Endometrium (tissue), 2 donors: ENCODE measurements around the gene ADAMTS18.
A peak's percentile ranks its signal among the peaks of the same experiment; 100 is the strongest.

ENCODE experiments used
- FAIRE-seq: peaks from 2 replicates; lab custom pipeline; 2012; peaks lifted over from hg19 to GRCh38; lab: Jason Lieb, UNC
- donor health status: control.
- donor health status: control.

ADAMTS18 gene

DNA sequence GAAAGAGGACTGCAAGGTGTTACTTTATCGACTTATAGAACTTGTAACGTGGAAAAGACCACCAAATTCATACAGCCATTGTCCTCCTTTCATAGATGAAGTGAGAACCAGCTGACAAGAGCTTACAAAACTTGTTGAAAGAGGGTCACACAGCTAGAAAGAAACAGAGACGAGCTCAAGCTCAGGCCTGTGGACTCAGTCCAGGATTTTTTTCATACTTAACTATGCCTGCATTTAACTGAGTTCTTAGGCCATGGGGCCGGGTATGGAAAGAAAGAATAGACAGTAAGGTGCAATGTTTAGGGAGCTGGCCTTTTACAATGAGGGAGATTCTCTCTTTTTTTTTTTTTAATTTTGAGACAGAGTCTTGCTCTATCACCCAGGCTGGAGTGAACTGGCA lies 106.1 kb downstream of the ADAMTS18 start:
- FAIRE-seq = no peak

- FAIRE-seq = no peak
Measured at GRCh38 chr16:77328274-77328673, 106.6 kb downstream of the ADAMTS18 start.

DNA sequence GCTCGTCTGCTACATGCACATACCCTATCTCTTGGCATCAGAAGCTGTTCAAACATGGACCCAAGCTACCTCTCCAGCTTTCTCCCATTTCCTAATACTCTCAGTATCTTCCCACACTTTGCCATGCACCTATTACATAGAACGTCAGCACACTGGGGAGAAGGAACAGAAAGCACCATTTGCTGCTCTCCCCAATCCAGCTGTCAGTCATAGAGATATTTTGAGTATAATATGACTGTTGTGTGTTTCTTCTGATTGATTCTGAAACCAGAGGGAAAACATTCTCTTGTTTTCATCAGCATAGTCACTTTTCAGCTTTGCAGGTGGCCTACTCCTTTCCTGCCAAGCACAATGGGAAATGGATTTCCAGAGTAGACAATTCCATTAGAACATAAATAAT lies 107.1 kb downstream of the ADAMTS18 start:
- FAIRE-seq = no peak

- FAIRE-seq = no peak
Measured at GRCh38 chr16:77324729-77325128, 110.1 kb downstream of the ADAMTS18 start.

DNA sequence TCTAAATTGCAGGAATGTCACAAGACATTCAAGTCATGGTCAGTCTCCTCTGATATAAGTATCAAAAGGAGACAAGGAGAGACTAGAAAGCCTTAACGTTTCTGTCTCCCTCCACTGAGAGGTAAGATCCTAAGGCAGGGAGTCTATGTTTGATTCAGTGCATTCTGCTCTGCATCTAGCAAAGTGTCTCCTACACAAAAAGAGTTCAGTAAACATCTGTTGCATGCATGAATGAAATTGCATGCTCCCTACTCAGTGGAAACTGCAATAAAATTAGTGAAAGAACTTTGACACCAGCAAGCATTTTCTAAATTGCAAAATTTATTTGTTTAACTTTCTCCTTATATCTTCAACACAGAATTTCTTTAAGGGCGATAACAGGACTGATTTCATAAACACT lies 111.1 kb downstream of the ADAMTS18 start:
- no peak for FAIRE-seq

DNA sequence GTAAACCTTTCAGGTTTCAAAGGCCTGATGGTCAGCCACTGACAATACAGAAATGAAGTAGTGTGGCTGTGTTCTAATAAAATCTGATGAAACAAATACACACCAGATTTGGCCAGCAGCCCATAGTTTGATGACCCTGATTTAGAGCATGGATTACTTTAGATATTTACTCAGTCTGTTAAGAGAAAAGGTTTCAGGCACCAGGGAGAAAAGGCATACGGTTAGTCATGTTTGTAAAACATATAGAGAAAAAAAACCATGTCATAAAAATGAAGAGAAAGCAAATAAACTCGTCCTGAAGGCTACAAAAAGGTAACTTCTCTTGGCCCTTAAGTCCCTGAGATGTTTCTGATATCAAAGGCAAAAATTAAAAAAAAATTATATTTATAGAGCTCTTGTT lies 112.1 kb downstream of the ADAMTS18 start:
- no peak for FAIRE-seq

DNA sequence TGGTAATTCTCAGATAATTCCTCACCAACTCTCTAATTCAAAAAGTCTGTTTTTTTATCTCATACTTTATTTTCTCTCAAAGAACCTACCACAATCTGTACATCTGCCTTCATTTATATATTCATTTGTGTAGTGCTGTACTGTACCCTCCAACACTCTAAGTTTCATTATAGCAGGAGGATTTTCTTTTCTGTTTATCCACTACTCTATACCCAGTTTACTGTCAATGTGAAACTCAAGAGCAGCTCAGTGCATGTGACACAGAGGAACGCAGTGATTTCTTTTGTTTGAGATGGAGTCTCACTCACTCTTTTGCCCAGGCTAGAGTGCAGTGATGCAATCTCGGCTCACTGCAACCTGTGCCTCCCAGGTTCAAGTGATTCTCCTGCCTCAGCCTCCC lies 117.8 kb downstream of the ADAMTS18 start:
- FAIRE-seq = no peak

- FAIRE-seq = no peak
Measured at GRCh38 chr16:77310877-77311276, 124.0 kb downstream of the ADAMTS18 start.

DNA sequence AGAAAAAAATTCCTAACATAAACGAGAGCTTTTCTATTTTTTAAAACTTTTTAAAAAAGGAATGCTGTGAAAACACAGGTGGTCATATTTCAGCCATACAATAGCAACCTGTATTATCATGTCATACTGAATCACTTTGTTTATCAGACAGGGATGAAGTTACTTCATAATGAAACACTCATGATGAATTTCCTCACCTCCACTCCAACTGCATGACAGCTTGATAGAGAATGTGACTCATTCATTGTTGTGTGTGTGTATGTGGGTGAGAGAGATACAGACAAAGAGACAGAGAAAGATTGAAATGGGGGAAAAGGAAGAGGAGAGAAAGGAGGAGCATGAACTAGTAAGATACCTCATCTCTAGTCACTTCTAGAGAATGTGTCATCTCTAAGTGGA lies 126.7 kb downstream of the ADAMTS18 start:
- FAIRE-seq = no peak

DNA sequence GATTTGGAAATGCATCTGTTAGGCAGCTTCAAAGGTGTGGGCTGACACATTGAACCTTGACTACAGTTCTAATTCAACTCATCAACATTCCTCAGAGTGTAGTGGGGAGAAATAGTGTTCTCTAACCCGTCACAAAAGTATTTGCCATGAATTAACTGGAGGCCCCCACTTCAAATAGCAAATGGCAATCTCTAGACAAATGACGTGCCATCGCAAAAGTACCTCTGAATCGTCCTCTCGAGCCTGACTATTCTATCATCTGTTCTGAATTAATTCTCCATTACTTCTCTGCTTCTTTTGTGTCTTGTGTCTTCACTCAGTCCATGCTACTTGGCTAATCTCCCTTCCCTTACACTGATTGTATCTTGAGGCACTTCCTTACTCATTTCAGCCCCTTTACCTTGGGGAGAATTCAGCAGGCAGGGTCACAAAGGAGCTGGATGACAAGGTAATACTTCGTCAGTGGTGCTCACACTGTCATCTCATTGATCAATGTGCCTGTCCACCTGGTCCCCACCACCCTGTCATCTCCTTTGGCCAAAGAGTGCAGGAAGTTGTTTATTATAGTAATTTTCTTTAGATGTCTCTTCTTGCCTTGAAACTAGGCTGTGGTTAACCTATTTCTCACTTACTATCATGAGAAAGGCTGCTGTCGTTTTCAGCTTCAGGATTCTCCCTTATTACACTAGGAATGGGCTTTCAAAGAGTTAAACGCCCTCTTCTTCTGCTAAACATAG lies 127.2 kb downstream of the ADAMTS18 start:
- FAIRE-seq = no peak

DNA sequence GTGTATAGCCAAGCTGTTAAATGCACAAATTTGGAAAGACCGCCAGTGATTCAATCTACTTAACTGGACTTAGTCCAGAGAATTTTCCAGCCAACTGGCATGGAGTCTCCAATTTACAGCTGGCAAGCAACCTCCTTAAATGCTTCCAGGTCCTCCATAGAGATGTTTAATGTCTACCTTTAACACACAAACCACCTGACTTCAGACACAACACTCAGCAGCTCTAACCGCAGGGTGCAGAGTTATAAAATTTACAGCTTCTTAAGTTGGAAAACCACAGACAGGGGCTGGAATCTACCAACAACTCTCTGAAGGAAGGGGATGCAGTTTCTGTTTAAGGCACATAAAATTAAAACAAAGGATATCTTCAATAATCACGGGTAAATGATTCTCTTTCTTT lies 128.8 kb downstream of the ADAMTS18 start:
- FAIRE-seq = no peak

- FAIRE-seq = no peak
Measured at GRCh38 chr16:77304877-77305276, 130.0 kb downstream of the ADAMTS18 start.

GRCh38 chr16:77304134-77304533 lies 130.7 kb downstream of the ADAMTS18 start:
- FAIRE-seq = no peak

DNA sequence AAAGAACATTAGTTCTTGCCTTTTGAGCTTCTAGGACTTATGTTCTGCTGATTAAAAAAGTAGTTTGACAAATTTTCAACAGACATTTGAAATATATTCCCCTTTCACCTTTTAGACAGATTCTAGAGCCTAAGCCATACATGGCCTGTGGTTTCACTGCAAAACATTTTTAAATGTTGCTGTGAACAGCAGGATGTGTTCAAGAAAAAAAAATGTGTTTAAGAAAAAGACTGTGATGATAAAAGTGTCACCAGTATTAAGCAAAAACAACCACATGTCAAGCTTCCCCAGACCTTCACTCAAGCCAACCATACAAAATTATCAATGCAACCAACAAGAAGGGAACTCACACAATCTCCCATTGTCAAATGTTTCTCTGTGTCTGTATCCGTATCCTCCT lies 132.2 kb downstream of the ADAMTS18 start:
- no peak for FAIRE-seq

- FAIRE-seq = no peak
Measured at GRCh38 chr16:77302249-77302648, 132.6 kb downstream of the ADAMTS18 start.

GRCh38 chr16:77300256-77300655 lies 134.6 kb downstream of the ADAMTS18 start:
- no peak for FAIRE-seq

- FAIRE-seq = no peak
Measured at GRCh38 chr16:77299395-77299794, 135.4 kb downstream of the ADAMTS18 start.

DNA sequence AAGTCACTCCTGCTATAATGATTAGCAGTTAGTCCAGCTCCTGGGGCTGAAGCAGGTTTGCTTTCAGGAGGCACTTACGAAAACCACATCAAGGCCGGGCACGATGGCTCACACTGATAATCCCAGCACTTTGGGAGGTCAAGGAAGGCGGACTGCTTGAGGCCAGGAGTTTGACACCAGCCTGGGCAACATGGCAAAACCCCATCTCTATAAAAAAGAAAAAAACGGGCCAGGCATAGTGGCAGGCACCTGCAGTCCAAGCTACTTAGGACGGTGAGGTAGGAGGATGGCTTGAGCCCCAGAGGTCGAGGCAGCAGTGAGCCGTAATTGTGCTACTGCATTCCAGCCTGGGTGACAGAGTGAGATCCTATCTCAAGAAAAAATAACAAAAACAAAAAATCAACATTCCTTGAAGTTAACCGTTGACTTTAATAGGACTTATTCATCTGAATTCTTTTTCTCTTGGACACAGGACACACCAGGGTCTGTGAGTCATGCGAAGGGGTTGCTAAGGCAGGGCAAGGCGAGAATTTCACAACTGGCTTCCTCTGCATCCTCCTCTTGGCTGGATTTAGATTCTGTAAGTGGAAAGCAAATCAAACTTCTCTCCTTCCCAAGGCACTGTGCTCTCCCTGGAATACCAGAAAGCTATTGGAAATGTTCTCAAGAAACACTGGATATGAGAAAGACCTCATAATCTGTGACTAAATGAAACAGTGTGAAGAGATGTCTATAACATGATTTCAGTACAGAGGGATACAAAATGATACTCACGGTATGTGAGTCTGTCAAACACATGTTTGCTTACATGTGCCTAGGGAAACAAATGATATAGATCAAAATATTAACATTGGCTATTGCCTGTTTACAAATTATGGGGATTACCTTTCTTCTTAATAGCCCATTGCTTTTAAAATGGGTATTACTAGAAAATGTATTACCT lies 136.1 kb downstream of the ADAMTS18 start:
- FAIRE-seq = peak; percentile 29

GRCh38 chr16:77297996-77298395 lies 136.8 kb downstream of the ADAMTS18 start:
- no peak for FAIRE-seq

DNA sequence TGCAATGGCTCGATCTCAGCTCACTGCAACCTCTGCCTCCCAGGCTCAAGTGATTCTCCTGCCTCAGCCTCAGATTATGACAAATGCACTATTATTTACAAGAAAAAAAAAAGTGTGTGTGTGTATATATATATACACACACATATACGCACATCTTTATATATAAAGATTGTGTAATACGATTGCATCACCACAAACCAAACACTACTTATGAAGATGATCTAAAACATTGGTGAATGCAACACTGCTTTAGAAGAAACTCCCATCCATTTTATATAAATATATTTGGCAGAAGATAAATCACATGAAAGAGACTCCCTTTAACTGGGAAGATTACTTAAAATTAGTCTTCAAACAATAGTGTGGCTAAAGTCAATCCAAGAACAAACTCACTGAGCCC lies 138.9 kb downstream of the ADAMTS18 start:
- FAIRE-seq = no peak

GRCh38 chr16:77290451-77291115 lies 144.3 kb downstream of the ADAMTS18 start:
- no peak for FAIRE-seq

DNA sequence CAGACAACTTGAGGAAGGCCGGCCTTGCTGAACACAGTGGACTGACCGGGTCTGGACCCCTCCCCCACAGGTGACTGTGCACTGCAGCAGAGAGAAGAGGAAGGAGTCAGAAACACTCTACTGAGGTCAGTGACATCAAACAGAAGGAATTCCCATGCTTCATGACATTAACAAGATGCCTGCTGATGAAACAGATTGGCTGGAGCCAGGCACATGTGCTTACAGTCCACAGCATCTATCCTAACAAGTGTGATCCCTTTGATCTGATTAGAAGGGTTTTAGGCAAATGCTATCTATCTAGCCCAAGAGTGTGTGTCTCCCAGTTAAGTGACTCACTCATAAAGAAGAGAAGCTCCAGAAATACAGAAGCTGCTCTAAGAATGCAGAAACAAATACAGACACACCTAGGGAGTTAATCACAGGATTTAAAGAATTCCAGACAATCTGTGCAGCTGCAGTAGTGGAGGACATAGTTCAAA lies 145.5 kb downstream of the ADAMTS18 start:
- no peak for FAIRE-seq

- no peak for FAIRE-seq
Measured at GRCh38 chr16:77288222-77288621, 146.6 kb downstream of the ADAMTS18 start.
